Keratinocyte (primary cell): Measurements from ENCODE around the gene HNRNPD.

Experiments
- EZH2 ChIP-seq: IDR thresholded peaks from one replicate; pipeline ENCODE4 v1.6.1; 2012; ENCODE audit warnings: inconsistent platforms, mild to moderate bottlenecking, low read length, moderate library complexity
- TF ChIP-seq, protein P1 (sequence below), 3 experiments: IDR thresholded peaks in 1 of 3; conservative IDR thresholded peaks in 1 of 3; optimal IDR thresholded peaks in 1 of 3; 2 replicates in 2 of 3; 3 replicates in 1 of 3; pipeline versions ENCODE3 to v1.5.1; 2011; ENCODE audit warnings: low read length in 3 of 3, mild to moderate bottlenecking in 3 of 3, moderate library complexity in 2 of 3, control low read depth in 1 of 3, inconsistent platforms in 1 of 3; ENCODE audit not compliant: insufficient read depth in 2 of 3; ENCODE audit errors: extremely low read depth in 1 of 3

- TF ChIP-seq, protein P1, sequence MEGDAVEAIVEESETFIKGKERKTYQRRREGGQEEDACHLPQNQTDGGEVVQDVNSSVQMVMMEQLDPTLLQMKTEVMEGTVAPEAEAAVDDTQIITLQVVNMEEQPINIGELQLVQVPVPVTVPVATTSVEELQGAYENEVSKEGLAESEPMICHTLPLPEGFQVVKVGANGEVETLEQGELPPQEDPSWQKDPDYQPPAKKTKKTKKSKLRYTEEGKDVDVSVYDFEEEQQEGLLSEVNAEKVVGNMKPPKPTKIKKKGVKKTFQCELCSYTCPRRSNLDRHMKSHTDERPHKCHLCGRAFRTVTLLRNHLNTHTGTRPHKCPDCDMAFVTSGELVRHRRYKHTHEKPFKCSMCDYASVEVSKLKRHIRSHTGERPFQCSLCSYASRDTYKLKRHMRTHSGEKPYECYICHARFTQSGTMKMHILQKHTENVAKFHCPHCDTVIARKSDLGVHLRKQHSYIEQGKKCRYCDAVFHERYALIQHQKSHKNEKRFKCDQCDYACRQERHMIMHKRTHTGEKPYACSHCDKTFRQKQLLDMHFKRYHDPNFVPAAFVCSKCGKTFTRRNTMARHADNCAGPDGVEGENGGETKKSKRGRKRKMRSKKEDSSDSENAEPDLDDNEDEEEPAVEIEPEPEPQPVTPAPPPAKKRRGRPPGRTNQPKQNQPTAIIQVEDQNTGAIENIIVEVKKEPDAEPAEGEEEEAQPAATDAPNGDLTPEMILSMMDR (optimal IDR thresholded peaks at IDR 0.05 in 1 of 3, IDR thresholded peaks at IDR 0.05 in 1 of 3, conservative IDR thresholded peaks at IDR 0.05 in 1 of 3; ENCODE audit: extremely low read depth in 1 of 3, insufficient read depth in 2 of 3, low read length in 3 of 3), result no peak
- no peak for TF ChIP-seq EZH2
Observed at GRCh38 chr4:82382751-82383150, 9.0 kb upstream of the HNRNPD start.
